ENCODE results near the gene RABGAP1L.
"Not testable (repeated sequence)": the region's sequence is repeated elsewhere in the genome, so short reads cannot be mapped to it uniquely, and the experiment has no call there.

Gene RABGAP1L

DNA sequence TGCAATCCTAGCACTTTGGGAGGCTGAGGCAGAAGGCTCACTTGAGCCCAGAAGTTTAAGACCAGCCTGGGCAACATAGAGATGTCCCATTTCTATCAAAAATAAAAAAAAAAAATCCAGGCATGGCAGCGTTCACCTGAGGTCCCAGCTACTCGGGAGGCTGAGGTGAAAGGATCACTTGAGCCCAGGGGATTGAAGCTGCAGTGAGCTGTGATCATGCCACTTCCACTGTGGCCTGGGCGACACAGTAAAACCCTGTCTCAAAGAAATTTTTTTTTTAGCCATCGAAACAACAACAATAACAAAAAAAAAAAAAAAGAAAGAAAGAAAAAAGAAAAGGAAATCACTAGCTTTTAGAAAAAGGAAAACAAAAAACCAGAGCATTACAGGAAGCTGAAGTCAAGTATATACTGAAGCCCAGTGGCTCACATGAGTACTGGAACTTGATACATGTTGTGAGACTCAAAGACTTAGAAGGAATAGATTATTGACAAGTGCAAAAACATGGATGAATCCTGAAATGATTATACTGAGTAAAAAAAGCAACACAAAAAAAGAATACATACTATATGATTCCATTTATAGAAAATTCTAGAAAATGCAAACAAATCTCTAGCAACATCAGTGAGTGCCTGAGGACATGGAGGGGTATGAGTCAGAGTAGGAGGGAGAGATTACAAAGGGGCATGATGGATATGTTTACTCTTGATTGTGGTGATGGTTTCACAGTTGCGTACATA lies 6.1 kb upstream of the RABGAP1L start:
- in situ Hi-C loops (cut with MboI; ENCODE audit: low sequenced_read_pairs), result no loop called here

DNA sequence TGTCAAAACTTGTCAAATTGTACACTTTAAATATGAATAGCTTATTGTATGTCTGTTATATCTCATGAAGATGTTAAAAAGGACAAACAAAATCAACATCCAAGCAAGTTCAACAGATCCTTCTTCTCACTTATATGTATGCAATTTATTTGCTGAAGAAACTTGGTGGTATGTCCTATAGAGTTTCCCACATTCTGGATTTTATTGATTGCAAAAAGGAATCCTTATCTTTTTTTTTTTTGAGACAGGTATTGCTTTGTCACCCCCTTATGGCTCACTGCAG lies 5.6 kb upstream of the RABGAP1L start:
- in situ Hi-C loops (cut with MboI; ENCODE audit: low sequenced_read_pairs), result no loop called here

DNA sequence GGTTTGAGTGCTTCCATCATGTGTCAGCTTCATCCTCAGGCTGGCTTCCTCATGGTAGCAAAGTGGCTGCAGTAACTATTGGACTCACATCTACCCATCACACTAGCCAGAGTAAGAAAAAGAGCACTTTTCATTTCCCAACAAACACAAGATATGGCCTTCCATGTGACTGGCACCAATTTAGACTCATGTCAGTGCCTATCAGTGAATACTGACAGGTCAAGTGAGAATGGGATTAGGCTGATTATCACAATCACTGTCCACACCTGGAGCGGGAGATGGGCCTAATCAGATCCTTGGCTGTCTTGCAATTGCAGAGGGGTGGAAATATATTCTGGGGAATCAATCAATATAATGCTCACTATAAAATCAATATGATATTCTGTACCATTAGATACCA lies 2.9 kb upstream of the RABGAP1L start:
- in situ Hi-C loops (cut with MboI; ENCODE audit: low sequenced_read_pairs), result no loop called here

DNA sequence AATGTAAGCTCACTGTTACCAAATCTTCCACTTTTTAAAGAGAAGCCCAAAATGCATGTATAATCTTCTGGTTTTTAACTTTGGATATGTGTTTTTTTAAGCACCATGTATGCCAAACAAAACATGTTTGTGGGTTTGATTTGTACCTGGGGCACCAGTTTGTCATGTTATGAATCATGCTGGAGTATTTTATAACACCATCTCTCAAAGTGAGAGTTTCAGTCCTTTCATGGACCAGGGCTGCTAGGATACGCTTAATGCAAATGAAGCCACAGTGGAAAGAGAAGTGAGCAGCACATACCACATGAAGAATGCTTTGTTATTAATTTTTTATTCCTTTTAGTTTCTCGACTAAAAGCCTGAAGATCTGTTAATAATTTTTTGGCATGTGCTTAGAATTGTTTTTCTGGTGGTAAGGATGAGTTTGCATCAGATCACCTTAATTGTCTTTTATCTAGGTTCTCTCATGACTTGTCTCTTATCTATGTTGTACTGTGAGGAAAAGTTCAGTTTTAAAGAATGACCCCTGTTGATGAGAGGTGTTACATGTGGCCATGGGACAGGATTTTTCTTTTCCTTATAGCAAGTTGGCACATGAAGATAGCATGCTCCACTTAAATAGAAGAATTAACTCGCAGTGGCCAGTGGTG lies 2.0 kb upstream of the RABGAP1L start:
- in situ Hi-C loops (cut with MboI; ENCODE audit: low sequenced_read_pairs), result no loop called here

DNA sequence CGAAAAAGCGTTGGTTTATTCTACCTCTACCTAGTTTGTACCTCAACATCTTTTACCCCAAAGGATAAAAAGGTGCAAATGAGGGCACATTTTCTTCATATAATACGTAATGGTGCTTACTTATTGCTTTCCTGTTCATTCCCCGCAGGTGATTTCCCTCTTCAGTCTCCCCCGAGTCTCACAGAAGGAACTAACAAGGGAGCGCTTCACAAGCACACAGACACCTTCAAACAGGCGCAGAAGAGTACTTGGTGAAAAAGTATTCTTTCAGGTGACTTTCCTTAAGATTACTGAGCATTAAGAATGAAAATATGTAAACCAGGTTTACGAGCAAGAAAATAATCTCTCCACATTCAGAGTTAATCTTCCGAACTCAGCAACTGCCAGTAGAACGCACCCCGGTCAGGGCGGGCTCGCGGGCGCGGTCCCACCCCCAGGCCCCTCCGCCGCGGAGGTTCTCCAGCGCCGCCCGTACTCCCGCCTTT lies 511 bp upstream of the RABGAP1L start:
- in situ Hi-C loops (cut with MboI; ENCODE audit: low sequenced_read_pairs), result no loop called here

DNA sequence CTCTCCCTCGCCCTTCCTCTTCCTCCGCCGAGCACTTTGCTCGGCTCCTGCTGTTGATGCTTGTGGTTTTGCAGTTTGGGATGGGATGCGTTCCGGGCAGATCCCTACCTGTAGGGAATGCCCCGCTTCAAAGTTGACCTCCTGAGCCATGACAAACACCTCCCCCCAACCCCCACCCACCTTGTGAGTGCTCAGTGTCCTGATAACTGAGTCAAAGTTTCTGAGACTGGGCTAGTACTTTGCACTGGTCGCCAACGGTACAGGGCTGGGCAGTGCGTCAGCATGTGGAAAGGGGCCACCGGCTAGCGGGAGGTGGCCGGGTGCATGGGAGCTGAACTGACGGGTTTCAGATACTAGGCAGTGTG lies 771 bp downstream of the RABGAP1L start:
- in situ Hi-C loops (cut with MboI; ENCODE audit: low sequenced_read_pairs), result no loop called here

DNA sequence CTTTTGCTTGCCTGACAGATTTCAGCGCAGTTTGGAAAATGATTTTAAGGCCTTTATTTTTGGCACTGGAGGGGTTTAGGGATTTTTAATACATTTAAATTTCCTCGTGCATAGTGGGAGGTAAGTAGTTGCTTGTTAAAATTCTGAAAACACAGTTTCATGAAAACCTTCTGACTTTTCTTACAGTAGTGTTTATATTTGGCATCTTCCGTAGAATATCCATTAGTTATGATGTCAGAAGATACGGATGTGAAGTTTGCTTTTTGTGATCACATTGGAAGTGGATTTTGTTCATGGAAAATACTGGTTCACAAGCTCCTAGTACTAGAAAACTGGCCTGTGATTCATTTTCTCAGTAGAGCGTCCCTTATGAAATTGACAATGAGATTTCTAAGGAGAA lies 1.3 kb downstream of the RABGAP1L start:
- in situ Hi-C loops (cut with MboI; ENCODE audit: low sequenced_read_pairs), result no loop called here

DNA sequence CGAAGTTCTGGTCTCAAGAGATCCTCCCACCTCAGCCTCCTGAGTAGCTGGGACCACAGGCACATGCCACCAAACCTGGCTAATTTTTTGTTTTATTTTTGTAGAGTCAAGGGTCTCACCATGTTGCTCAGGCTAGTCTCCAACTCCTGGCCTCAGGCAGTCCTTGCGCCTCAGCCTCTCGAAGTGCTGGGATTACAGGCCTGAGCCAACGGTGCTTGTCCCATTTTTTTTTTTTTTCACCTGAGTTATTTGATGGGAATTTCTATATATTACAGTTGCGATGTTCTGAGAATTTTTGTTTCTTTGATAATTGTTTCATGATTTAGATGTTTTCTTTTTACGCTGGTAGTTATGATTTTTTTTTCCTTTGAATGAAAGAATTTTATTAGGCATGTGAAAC lies 2.5 kb downstream of the RABGAP1L start:
- in situ Hi-C loops (cut with MboI; ENCODE audit: low sequenced_read_pairs), result no loop called here

DNA sequence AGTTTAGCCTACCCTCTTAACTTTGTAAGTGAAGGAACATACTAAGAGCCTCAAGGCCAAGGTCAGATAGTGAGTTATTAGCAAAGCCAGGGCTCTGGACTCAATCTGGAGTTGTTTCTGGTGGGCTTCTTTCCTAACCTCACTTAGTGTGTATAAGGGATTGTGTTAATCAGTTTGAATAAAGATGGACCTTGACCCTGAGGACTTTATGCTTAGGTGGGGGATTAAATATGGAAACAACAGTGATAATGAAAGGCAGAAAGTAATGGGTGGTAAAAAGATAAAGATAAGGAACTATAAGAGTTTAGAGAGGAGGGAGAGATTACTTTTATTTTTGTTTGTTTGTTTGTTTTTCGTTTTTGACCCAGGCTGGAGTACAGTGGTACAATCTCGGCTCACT lies 5.5 kb downstream of the RABGAP1L start:
- in situ Hi-C loops (cut with MboI; ENCODE audit: low sequenced_read_pairs), result no loop called here

DNA sequence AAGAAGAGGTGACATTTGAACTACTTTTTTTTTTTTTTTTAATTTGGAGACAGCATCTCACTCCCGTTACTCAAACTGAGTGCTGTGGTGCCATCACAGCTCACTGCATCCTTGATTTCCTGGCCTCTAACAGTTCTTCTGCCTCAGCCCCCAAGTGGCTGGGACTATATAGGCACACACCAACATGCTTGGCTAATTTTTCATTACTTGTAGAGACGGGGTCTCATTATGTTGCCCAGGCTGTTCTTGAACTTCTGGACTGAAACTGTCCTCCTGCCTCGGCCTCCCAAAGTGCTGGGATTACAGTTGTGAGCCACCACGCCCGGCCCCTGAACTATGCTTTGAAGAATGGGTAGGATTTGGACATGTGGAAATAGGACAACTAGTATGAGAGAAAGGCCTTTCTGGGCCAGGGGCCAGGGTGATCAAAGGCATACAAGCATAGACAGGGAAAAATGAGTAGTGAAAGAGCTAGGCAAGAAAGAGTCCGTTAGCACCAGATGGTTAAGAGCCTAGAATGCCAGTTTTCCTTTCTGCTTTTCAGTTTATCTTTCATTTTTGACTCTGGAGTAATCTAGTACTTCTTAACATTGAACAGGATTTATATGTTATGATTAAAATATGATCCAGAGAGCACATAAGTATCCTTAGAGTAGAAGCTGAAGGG lies 6.3 kb downstream of the RABGAP1L start:
- in situ Hi-C loops (cut with MboI; ENCODE audit: low sequenced_read_pairs), result no loop called here

DNA sequence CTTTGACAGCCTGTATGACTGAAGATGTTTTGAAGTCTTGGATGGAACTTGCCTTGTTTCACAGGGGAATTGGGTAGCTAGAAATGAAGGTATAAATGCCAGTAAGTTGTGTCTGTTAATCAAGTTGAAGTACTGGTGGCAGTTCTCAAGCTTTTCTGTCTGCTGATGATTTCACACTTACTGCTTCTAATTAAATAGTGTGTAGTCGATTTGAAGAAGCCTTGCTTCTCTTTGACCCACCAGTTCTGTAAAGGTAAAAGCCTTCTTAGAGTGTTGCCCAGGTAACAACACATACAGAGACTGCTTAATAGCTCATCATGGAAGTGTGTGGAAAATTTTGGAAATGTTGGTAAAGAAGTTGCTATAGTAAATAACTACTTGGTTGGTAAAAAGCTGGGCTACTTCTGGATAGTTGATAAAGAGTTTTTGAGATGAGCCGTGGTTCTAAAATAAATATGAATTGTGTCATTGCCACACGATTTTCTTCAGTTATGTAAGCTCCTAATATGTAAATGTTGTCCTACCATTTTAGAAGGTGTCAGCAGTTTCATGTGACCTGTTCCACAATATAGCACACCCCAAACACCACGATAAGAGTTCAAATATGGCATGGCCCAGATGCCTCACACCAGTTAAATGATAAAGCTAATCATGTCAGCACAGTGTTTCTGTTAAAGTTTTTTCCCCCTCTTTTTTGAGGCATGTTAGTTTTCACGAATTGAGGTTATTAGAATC lies 7.4 kb downstream of the RABGAP1L start:
- in situ Hi-C loops (cut with MboI; ENCODE audit: low sequenced_read_pairs), result no loop called here

DNA sequence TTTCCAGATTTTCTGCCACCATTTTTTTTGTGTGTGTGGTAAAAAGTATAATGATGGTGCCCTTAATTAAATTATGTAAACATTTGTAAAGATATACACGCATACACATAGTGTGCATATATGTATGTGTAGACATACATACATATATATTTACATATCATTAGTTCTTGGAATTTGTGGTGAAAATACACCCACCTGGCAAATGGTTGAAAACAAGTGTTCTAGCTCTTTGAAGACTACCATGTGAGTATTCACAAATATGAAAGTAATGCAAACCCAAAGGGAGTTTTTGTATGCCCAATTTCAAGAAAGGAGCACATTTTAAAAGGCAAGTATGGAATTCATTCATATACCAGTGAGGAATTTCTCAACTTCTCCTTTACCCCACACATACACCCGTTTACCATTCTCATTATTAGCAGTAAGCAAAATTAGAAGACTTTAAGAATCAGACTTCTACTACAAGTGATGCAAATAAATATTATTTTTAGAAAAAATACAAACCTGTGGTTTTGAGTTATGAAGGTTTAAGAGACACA lies 8.0 kb downstream of the RABGAP1L start:
- in situ Hi-C loops (cut with MboI; ENCODE audit: low sequenced_read_pairs), result no loop called here

DNA sequence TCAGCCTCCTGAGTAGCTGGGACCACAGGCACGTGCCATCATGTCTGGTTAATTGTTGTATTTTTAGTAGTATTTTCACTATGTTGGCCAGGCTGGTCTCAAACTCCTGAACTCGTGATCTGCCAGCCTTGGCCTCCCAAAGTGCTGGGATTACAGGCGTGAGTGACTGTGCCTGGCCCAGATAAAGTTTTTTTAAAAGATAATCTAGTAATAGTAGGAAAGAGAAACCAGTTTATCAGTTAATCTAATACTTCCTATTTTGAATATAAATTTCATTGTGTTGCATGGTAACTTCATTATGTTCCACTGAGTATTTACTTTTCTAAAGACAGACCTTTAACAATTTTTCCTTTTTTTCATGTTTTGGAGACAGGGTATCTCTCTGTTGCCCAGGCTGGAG lies 10.0 kb downstream of the RABGAP1L start:
- in situ Hi-C loops (cut with MboI; ENCODE audit: low sequenced_read_pairs), result no loop called here

DNA sequence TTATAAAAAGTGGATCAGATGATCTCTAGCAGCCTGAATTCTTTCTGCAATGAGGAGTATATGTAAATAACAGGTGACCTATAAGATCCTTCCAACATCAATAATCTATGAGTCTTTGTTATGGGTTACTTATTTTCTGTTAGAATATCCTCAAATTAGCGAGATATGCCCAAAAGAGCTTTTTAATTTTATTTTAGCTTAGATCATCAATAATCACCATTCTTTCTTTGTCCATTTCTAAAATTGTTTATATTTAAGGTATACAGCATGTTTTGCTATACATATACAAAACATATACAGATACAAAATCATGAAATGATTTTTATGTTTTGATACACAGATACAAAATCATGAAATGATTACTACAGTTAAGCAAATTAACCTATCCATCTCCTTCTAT lies 11.8 kb downstream of the RABGAP1L start:
- in situ Hi-C loops (cut with MboI; ENCODE audit: low sequenced_read_pairs), result no loop called here

DNA sequence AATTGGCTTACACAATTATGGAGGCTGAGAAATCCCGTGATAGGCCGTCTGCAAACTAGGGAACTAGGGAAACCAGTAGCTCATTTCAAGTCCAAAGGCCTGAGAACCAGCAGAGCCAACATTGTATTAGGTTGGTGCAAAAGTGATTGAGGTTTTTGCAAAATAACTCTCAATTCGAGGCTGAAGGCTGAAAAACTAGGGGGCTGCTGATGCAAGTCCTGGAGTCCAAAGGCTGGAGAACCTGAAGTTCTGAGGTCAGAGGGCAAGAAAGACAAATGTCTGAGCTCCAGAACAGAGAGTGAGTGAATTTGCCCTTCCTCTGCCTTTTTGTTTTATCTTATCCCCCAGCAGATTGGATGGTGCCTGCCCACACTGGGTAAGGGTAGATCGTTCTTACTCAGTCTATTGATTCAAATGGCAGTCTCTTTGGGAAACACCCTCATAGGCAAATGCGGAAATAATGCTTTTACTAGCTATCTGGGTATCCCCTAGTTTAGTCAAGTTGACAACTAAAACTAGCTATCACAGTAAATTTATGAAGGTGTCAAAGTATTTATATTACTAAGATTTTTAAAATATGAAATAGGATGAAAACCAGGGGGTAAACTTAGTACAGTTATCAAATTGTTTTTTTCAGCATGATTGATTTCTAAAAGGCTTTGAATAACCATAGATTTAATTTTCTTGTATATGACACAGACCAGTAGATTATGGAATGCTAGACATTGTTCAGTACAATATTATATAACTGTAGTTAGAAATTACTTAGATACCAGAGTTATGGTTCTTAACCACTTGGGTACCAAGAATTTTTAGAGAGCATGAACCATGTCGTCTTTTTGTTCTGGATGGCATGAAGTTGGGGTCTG lies 15.4 kb downstream of the RABGAP1L start:
- in situ Hi-C loops (cut with MboI; ENCODE audit: low sequenced_read_pairs), result no loop called here

DNA sequence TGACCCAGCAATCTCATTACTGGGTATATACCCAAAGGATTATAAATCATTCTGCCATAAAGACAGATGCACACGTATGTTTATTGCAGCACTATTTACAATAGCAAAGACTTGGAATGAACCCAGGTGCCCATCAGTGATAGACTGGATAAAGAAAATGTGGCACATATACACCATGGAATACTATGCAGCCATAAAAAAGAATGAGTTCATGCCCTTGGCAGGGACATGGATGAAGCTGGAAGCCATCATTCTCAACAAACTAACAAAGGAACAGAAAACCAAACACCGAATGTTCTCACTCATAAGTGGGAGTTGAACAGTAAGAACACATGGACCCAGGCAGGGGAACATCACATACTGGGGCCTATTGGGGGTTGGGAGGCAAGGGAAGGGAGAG lies 19.1 kb downstream of the RABGAP1L start:
- in situ Hi-C loops (cut with MboI; ENCODE audit: low sequenced_read_pairs), result not testable (repeated sequence)

DNA sequence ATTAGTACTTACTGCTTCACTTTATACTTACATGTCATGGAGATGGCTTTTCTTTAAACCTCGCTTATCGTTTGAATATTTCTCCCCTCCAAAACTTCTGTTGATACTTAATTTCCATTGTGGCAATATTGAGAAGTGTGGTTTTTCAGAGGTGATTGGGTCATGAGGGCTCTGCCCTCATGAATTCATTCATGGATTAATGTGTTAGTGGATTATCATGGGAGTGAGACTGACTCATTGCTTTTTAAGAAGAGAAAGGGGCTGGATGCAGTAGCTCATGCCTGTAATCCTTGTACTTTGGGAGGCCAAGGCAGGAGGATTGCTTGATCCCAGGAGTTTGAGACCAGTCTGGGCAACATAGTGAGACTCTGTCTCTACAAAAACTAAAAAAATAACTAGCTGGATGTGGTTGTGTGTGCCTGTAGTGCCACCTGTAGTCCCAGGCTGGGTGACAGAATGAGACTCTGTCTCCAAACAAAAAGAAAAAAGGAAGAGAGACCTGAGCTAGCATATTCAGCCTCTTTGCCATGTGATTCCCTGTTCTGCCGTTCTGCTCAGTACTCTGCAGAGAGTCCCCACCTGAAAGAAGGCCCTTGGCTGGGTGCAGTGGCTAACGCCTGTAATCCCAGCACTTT lies 30.2 kb downstream of the RABGAP1L start:
- in situ Hi-C loops (cut with MboI; ENCODE audit: low sequenced_read_pairs), result no loop called here

DNA sequence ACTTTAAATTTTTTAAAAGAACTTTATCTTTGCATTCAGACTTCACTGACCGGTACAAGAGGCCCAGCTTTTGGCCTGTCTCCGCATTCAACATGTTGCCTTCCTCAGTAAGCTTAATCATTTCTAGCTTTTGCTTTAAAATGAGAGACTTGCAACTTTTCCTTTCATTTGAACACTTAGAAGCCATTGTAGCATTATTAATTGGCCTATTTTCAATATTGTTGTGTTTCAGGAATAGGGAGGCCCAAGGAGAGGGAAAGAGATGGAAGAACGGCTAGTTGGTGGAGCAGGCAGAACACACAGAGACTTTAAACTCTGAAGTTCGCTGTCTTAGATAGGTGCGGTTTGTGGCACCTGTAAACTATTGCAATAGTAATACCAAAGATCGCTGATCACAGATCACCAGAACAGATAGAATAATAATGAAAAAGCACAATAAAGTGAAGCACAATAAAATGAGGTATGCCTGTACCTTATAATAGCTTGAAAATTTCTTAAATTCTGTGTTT lies 31.4 kb downstream of the RABGAP1L start:
- in situ Hi-C loops (cut with MboI; ENCODE audit: low sequenced_read_pairs), result no loop called here

DNA sequence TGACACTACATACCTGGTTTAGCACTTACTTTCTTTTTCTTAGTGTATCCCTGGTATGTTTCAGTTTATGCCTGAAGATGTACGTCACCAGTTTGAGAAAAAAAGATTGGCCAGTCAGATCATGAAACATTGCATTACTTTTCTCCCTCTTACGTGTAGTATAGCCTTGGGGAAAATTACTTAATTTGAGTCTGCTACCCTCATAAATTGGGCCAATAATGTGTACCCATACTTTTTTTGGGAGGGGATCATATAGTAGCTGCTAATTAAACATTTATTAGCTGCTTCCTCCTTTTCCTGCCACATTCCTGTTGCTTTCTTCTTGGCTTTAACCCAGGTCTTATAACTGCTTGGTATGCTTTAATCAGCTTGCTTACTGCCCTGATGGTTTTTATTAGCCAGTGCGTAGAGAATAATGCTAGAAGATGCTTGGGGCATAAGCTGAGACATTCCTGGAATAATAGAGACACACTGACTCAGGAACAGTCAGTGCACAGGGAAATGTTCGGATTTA lies 32.1 kb downstream of the RABGAP1L start:
- in situ Hi-C loops (cut with MboI; ENCODE audit: low sequenced_read_pairs), result no loop called here

DNA sequence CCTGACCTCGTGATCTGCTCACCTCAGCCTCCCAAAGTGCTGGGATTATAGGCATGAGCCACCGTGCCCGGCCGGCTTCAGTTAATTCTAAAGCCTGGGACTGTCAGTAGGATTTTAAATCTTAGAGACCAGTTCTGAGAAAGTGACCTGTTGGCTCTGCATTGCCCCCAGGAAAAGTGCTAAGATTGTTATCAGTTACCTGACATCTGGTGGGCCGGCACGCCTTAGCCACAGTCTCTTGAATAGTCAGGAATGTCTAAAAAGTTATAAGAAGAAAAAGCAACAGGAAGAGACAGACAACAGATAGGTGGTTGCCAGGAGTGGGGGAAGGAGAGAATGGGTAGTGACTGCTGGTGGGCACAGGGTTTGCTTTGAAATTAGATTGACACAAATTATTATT lies 35.1 kb downstream of the RABGAP1L start:
- in situ Hi-C loops (cut with MboI; ENCODE audit: low sequenced_read_pairs), result no loop called here

Measured in HL-60/S4 treated with phorbol 12-myristate 13-acetate at 8.2 ng/mL for 4 days and 3 days (cell line).